NCI-H1417 treated with DMSO at 0.1 percent for 48 hours (cell line): Measurements from ENCODE around the gene DHTKD1.

Experiments used
- DNase-seq: peaks from one replicate; lab custom pipeline; 2025; lab: John Stamatoyannopoulos, UW

Gene DHTKD1

GRCh38 chr10:12068449-12069269 lies at the start of gene DHTKD1:
Gene DHTKD1 (plus strand): TSS chr10:12068954. CDS start chr10:12069034, 80 bp downstream.
- DNase-seq = peak; percentile 76

- no peak for DNase-seq
Observed at GRCh38 chr10:12019283-12019971, 49.3 kb upstream of the DHTKD1 start.

- no peak for DNase-seq
Observed at GRCh38 chr10:12020574-12020973, 48.2 kb upstream of the DHTKD1 start.

- DNase-seq = no peak
Observed at GRCh38 chr10:12022580-12023257, 46.0 kb upstream of the DHTKD1 start.

- DNase-seq = no peak
Observed at GRCh38 chr10:12025591-12025990, 43.2 kb upstream of the DHTKD1 start.

GRCh38 chr10:12027539-12027938 lies 41.2 kb upstream of the DHTKD1 start:
- DNase-seq = no peak

GRCh38 chr10:12031404-12031803 lies 37.4 kb upstream of the DHTKD1 start:
- no peak for DNase-seq

- DNase-seq = no peak
Observed at GRCh38 chr10:12036073-12036655, 32.6 kb upstream of the DHTKD1 start.

DNA sequence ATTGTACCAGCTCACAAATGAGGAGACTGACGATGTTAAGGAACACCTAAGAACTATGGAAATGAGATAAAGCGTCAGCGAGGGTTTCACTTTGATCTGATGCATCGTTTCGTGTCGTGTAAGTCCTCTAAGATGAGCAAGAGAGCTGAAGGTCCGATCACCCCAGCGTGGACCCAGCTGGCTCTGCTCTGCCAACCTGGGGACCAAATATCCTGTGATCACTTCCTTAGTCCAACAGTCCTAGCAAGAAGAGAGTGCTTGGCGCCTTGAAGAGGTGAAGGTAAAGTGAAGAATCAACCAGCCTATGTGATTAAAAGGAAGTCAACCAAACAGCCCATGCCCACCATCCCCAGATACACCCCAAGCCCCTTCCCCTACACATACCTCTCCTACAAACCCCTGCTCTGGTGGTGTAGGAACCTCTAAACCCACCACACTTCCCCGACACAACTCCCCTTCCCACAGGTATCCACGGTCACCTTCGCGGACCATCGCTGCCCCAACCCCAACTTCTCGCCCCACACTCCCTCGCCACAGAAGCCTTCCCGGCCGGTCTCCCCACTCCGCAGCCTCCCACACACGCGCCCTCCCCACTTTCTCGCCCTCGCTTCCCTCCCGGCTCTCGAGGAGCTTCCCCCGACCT lies 26.9 kb upstream of the DHTKD1 start:
- DNase-seq = no peak

GRCh38 chr10:12042409-12042796 lies 26.4 kb upstream of the DHTKD1 start:
- no peak for DNase-seq

DNA sequence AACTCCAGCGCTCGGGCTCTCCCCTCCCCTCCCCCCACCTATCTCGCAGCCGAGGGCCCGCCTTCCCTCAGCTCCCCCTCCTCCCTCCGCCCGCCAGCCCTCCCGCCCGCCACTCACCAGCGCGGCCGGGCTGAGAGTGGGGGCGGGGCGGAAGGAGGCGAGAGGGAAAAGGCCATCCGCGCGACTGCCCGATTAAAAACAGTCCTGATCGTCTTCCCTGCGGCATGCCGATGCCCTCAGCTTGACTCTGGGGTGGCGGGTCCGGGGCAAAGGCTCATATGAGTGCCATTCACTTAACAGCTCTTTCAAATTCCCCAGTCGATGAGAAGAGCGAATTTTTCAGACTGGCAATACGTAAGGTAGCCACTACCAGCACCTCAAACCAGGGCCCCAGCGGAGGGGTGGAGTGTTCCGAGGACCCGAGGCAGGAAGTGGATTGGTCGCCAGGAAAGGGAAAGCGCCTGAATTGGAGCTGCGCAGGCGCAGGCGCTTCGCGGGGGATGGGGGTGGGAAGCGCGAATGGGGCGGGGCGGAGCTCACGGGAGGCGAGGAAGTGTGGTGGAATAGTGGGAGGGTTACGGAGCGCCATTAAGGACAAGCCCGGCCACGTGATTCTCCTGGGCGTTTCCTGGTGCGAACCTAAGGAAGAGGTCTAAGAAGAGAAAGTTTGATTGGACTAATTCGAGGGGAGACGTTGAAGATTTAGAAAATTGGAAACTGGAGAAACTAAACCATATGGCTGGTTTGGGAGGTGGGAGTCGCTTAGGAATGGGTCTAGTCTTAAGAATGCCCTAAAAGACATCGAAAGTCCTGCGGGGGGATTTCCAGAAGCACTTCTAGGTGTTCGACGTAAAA lies 25.7 kb upstream of the DHTKD1 start, which contains the start of gene UPF2:
Gene UPF2, minus strand, starts transcription at position 13 of the 855 bp plus-strand sequence. CDS start 7,386 bp downstream, outside the sequence.
- peak; percentile 84 for DNase-seq

GRCh38 chr10:12045596-12045995 lies 23.2 kb upstream of the DHTKD1 start:
- no peak for DNase-seq

- DNase-seq = no peak
Observed at GRCh38 chr10:12048547-12048946, 20.2 kb upstream of the DHTKD1 start.

DNA sequence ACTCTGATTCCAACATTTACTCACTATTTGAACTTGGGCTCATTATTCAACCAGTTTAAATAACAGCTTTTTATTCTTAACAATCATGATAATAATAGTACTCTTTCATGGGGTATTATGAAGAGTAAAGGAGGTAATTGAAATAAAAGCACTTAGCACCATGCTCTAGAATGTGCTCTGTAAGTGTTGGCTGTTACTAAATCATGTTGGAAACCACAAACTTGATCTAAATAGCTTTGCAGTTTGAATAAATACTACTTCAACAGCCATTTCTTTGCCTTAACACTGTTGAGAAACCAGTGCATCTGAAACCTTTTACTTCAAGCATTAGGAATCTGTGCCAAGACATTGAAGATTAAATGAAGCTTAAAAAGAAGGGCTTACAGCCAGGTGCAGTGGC lies 18.2 kb upstream of the DHTKD1 start:
- no peak for DNase-seq

DNA sequence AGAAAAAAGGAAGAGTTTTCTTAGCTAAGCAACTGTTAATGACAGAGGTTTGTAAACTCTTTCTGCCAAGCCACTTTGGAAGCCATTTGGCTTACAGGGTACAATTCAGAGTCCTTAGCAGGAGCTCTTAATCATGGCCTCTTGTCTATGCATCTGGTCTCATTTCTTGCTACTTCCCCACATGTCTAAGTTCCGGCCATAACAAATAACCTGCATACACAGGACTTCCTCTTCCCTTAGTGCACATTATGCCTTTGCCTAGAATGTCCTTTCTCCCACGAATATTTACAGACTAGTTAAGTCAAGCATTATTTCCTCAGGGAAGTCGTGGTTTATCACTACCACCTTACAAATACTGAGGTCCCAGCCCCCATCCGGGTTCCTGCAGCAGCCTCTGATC lies 17.5 kb upstream of the DHTKD1 start:
- no peak for DNase-seq

DNA sequence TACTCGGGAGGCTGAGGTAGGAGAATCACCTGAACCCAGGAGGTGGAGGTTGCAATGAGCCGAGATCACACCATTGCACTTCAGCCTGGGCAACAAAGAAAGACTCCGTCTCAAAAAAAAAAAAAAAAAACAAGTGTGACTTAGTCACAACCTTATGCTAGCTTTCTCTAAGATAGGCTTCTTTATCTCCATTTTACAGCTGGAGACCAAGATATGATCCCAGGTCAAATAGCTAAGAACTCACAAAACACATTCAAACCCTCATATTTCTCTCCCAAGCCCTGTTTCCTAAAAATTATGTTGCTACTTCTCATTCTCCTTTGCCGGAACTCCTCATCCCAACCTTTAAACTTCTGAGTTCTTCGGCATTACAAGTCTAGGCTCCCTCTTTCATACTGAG lies 13.0 kb upstream of the DHTKD1 start:
- DNase-seq = no peak

DNA sequence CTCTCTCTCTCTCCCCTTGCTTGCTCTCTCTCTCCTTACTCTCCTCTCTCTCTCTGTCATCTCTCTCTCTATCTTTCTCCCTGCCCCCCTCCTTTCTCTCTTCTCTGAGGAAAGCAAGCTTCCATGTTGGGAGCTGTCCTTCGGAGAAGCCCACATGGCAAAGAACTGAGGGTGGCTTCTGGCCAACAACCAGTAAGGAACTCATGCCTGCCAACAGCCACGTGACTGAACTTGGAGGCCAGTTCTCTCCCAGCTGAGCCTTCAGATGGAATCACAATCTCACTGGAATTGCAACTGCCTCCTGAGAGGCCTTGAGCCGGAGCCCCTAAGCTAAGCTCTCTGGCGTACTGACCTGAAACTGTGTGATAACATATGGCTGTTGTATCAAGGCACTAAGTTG lies 12.0 kb upstream of the DHTKD1 start:
- DNase-seq = no peak

GRCh38 chr10:12061124-12061523 lies 7.6 kb upstream of the DHTKD1 start:
- no peak for DNase-seq

- DNase-seq = no peak
Observed at GRCh38 chr10:12062754-12063482, 5.8 kb upstream of the DHTKD1 start.

- no peak for DNase-seq
Observed at GRCh38 chr10:12063483-12063818, 5.3 kb upstream of the DHTKD1 start.
